HepG2 (cell line): Measurements from ENCODE around the gene PRM3. TPM values are rescaled to one million over a fixed set of nuclear protein-coding genes. Genes with fewer than 3 reads are reported as not detected.

Experiments
- ATAC-seq: fragments of 200-7000 bp; cut with Tn5 transposase; 3 replicates; pipeline ENCODE4 v1.9.1; 2020; ENCODE audit warnings: mild to moderate bottlenecking, moderate library complexity
- BruUV-seq: library from RNA; stranded (reverse); fragments of 400-500 nt; replicated peaks from 2 replicates; lab custom pipeline; 2021; lab: Mats Ljungman, UMichigan
- CTCF ChIA-PET: fragments of 300-600 bp; formaldehyde crosslinking; extraction: SDS; loops from one replicate; lab custom pipeline; 2021; ENCODE audit warnings: low total read pairs, inconsistent platforms, low intra/inter-chr PET ratio; lab: Yijun Ruan, JAX
- POLR2A ChIA-PET: fragments of 350-600 bp; sonication (Branson Sonifier 250); formaldehyde crosslinking; loops from one replicate; lab custom pipeline; 2020; ENCODE audit warnings: antibody characterized with exemption, inconsistent platforms; lab: Yijun Ruan, JAX
- DNase-seq: peaks from one replicate; pipeline ENCODE4 v3.0.0-alpha.2; 2015; ENCODE audit warnings: low spot score
- FAIRE-seq: peaks from 3 replicates; lab custom pipeline; 2011; peaks lifted over from hg19 to GRCh38; lab: Jason Lieb, UNC
- H2AFZ ChIP-seq: one replicate; pipeline ENCODE4 v1.6.1; 2011; ENCODE audit warnings: low read length, inconsistent platforms
- H3K27ac ChIP-seq: fragments of 300-600 bp; 3 replicates; pipeline ENCODE4 v1.8.0; 2011; ENCODE audit warnings: mixed run types, mild to moderate bottlenecking, mixed read lengths, low read length, inconsistent platforms; ENCODE audit not compliant: insufficient read depth; ENCODE audit errors: extremely low read length
- H3K27me3 ChIP-seq, 2 experiments: fragments of 200-600 bp in 1 of 2; 2 replicates in 1 of 2; 3 replicates in 1 of 2; pipeline versions ENCODE4 v1.6.0 to v1.8.0; 2011; ENCODE audit warnings: low read length in 2 of 2, mild to moderate bottlenecking in 2 of 2, moderate library complexity in 2 of 2, inconsistent platforms in 1 of 2; ENCODE audit not compliant: insufficient read depth in 2 of 2, control insufficient read depth in 1 of 2
- H3K36me3 ChIP-seq, 2 experiments: fragments of 200-600 bp in 1 of 2; replicated peaks in 1 of 2; 2 replicates in 1 of 2; 3 replicates in 1 of 2; pipeline versions ENCODE4 v1.5.1 to v1.8.0; 2011; ENCODE audit warnings: low read length in 2 of 2, inconsistent platforms in 1 of 2; ENCODE audit not compliant: insufficient read depth in 2 of 2, control insufficient read depth in 1 of 2
- H3K4me1 ChIP-seq: 2 replicates; pipeline ENCODE4 v1.5.1; 2012; ENCODE audit warnings: low read length, inconsistent platforms; ENCODE audit not compliant: insufficient read depth
- H3K4me2 ChIP-seq: 2 replicates; pipeline ENCODE4 v1.6.0; 2011; ENCODE audit warnings: low read depth, low read length, inconsistent platforms
- H3K4me3 ChIP-seq, 3 experiments: fragments of 200-600 bp in 1 of 3; sonication (generic), shearing (Covaris generic) in 1 of 3; replicated peaks in 1 of 3; 2 replicates each; pipeline ENCODE4 v1.5.1; 2011 to 2016; ENCODE audit warnings: low read length in 3 of 3, inconsistent platforms in 2 of 3, low read depth in 2 of 3, mild to moderate bottlenecking in 2 of 3, control low read depth in 1 of 3, mixed read lengths in 1 of 3; ENCODE audit not compliant: insufficient read depth in 1 of 3
- H3K79me2 ChIP-seq: one replicate; pipeline ENCODE4 v1.6.1; 2011; ENCODE audit warnings: low read length, inconsistent platforms; ENCODE audit not compliant: insufficient read depth
- H3K9ac ChIP-seq: 2 replicates; pipeline ENCODE4 v1.6.0; 2011; ENCODE audit warnings: mild to moderate bottlenecking, low read depth, low read length, inconsistent platforms; ENCODE audit not compliant: insufficient read depth
- H3K9me3 ChIP-seq: 2 replicates; pipeline ENCODE4 v1.5.1; 2012; ENCODE audit warnings: mild to moderate bottlenecking, low read length
- H4K20me1 ChIP-seq: 2 replicates; pipeline ENCODE4 v1.6.0; 2011; ENCODE audit warnings: inconsistent platforms, mild to moderate bottlenecking, low read length, moderate library complexity; ENCODE audit not compliant: insufficient read depth
- FOXC1 ChIP-seq: sonication (generic); formaldehyde crosslinking; IDR thresholded peaks from 2 replicates; pipeline ENCODE4 v1.8.0; 2022; ENCODE audit warnings: mild to moderate bottlenecking, missing genetic modification reagents, borderline replicate concordance
- KDM2A ChIP-seq: sonication (generic); formaldehyde crosslinking; IDR thresholded peaks from 2 replicates; pipeline ENCODE4 v1.4.0; 2020; ENCODE audit warnings: low read depth, missing genetic modification reagents, borderline replicate concordance
- MIER2 ChIP-seq: IDR thresholded peaks from 2 replicates; pipeline ENCODE4 v1.6.1; 2016; ENCODE audit warnings: missing biosample characterization, missing genetic modification reagents
- ZNF329 ChIP-seq: sonication (generic); formaldehyde crosslinking; IDR thresholded peaks from 2 replicates; pipeline ENCODE4 v1.9.0; 2021; ENCODE audit warnings: low read depth, mild to moderate bottlenecking, missing genetic modification reagents
- ZNF382 ChIP-seq: sonication (generic); formaldehyde crosslinking; IDR thresholded peaks from 2 replicates; pipeline ENCODE4 v1.5.0; 2020; ENCODE audit warnings: missing genetic modification reagents, mild to moderate bottlenecking, borderline replicate concordance
- ZNF768 ChIP-seq: sonication (generic); formaldehyde crosslinking; IDR thresholded peaks from 2 replicates; pipeline ENCODE4 v1.4.0; 2020; ENCODE audit warnings: missing genetic modification reagents
- WGBS: methylation state at CpG from one replicate; pipeline ENCODE4 v1.1.6; 2017; ENCODE audit warnings: low lambda C conversion rate; 5-methylcytosine and 5-hydroxymethylcytosine counted together
- in situ Hi-C: cut with HindIII; loops from 2 replicates; pipeline ENCODE4 v1.10.0; 2017; ENCODE audit warnings: low pct_unique_long_range_greater_than_20kb; ENCODE audit not compliant: extremely low pct_ligation_motif_present
- intact Hi-C: fragments of 100-400 bp; cut with micrococcal nuclease; formaldehyde crosslinking; loops from one replicate; pipeline ENCODE4 v1.10.0; 2022; ENCODE audit not compliant: unreplicated experiment
- polyA plus RNA-seq, 8 experiments: library from polyadenylated mRNA; depleted of rRNA in 3 of 8; stranded (reverse) in 7 of 8; unstranded in 1 of 8; fragments of >200 nt; fragmentation: Illumina TruSeq in 4 of 8; extraction: Trizol in 4 of 8; gene quantifications; 2 replicates each; pipeline versions ENCODE4 v1.2.1 to v1.2.3, GENCODE V29; 2011 to 2016; ENCODE audit warnings: low read depth in 4 of 8, missing spikeins in 1 of 8, mixed read lengths in 1 of 8; ENCODE audit not compliant: insufficient read depth in 1 of 8
- total RNA-seq, 5 experiments: library from RNA; depleted of rRNA; stranded (reverse); fragments of >200 nt; fragmentation: Illumina TruSeq; extraction: Trizol; gene quantifications; 2 replicates each; pipeline ENCODE4 v1.2.3, GENCODE V29; 2016; ENCODE audit warnings: low read depth in 1 of 5
- TF ChIP-seq, protein P1 (sequence below): sonication (generic); formaldehyde crosslinking; IDR thresholded peaks from 2 replicates; pipeline ENCODE4 v1.5.0; 2020; ENCODE audit warnings: missing genetic modification reagents, mild to moderate bottlenecking, borderline replicate concordance
- TF ChIP-seq, protein P2 (sequence below), 2 experiments: fragments of 450-650 bp in 1 of 2; sonication (generic) in 1 of 2; formaldehyde crosslinking in 1 of 2; IDR thresholded peaks; 2 replicates each; pipeline versions ENCODE4 v1.6.1 to v1.8.0; 2016 to 2022; ENCODE audit warnings: antibody characterized with exemption in 1 of 2, mild to moderate bottlenecking in 1 of 2, missing genetic modification reagents in 1 of 2
- TF ChIP-seq, protein P3 (sequence below): sonication (generic); formaldehyde crosslinking; IDR thresholded peaks from 2 replicates; pipeline ENCODE4 v1.4.0; 2020; ENCODE audit warnings: missing genetic modification reagents

Gene PRM3
- total and polyA plus RNA-seq, 2 of the 13 experiments (the other 11 are each of a cell fraction or from before 2014, with no cell fraction given), result not detected

DNA sequence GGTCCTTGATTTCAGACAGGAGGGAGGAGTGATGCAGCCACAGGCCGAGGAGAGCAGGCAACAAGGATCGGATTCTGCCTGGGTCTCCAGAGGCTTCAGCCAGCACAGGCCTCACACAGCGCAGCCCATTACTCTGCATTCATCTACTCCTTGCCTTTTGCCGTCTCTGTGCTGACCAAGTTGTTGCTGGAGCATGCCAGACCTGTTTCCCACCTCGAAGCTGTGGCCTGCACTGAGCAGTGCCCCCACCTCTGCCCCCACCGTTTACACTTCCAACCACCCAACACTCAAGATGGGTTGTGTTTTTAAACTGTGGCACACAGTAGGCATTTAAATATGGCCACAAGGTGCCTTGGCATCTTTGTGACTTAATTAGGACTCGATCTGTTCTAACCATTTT lies 1.5 kb upstream of the PRM3 start:
- DNase-seq (no peak), ATAC-seq (no peak), FAIRE-seq (no peak)
- Histone ChIP-seq H3K4me3 (no peak overlapping the region), H4K20me1 (no peaks in the 10 kb centered on the region), H3K9me3 (no peaks in the 10 kb centered on the region), H3K9ac (no peak overlapping the region), H3K4me2 (no peak overlapping the region), H3K27ac (peak overlapping the region; percentile 81), H3K27me3 (no peaks in the 10 kb centered on the region), H3K79me2 (no peaks in the 10 kb centered on the region), H3K36me3 (no peaks in the 10 kb centered on the region), H3K4me1 (peaks cover 98% of the 10 kb centered on the region), H2AFZ (no peak overlapping the region)
- ChIA-PET CTCF (no interaction called here), POLR2A (interaction anchor here (1.7 to 14.0 kb wide), 5 partner anchors 18 to 96 kb away, joined by 12 to 351 read pairs (median 21); partner anchors contain the start of gene SOCS1)
- intact Hi-C loops (no loop called here), in situ Hi-C loops (no loop called here)
- WGBS, result 97% methylated on average over 7 of the region's 7 CpGs
- no TSS peak for BruUV-seq
- TF ChIP-seq, protein P1, sequence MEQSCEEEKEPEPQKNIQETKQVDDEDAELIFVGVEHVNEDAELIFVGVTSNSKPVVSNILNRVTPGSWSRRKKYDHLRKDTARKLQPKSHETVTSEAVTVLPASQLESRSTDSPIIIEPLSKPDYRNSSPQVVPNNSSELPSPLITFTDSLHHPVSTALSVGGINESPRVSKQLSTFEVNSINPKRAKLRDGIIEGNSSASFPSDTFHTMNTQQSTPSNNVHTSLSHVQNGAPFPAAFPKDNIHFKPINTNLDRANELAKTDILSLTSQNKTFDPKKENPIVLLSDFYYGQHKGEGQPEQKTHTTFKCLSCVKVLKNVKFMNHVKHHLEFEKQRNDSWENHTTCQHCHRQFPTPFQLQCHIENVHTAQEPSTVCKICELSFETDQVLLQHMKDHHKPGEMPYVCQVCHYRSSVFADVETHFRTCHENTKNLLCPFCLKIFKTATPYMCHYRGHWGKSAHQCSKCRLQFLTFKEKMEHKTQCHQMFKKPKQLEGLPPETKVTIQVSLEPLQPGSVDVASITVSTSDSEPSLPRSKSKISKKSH (CRISPR knock-in tag), result peak; percentile 86; the same call in 1 of the 2 replicates
- TF ChIP-seq ZNF382, result no peak
- TF ChIP-seq KDM2A (CRISPR knock-in tag), result 0 out of 2 replicates have a peak, but pooled peaks have one; percentile 1
- TF ChIP-seq, protein P2, sequence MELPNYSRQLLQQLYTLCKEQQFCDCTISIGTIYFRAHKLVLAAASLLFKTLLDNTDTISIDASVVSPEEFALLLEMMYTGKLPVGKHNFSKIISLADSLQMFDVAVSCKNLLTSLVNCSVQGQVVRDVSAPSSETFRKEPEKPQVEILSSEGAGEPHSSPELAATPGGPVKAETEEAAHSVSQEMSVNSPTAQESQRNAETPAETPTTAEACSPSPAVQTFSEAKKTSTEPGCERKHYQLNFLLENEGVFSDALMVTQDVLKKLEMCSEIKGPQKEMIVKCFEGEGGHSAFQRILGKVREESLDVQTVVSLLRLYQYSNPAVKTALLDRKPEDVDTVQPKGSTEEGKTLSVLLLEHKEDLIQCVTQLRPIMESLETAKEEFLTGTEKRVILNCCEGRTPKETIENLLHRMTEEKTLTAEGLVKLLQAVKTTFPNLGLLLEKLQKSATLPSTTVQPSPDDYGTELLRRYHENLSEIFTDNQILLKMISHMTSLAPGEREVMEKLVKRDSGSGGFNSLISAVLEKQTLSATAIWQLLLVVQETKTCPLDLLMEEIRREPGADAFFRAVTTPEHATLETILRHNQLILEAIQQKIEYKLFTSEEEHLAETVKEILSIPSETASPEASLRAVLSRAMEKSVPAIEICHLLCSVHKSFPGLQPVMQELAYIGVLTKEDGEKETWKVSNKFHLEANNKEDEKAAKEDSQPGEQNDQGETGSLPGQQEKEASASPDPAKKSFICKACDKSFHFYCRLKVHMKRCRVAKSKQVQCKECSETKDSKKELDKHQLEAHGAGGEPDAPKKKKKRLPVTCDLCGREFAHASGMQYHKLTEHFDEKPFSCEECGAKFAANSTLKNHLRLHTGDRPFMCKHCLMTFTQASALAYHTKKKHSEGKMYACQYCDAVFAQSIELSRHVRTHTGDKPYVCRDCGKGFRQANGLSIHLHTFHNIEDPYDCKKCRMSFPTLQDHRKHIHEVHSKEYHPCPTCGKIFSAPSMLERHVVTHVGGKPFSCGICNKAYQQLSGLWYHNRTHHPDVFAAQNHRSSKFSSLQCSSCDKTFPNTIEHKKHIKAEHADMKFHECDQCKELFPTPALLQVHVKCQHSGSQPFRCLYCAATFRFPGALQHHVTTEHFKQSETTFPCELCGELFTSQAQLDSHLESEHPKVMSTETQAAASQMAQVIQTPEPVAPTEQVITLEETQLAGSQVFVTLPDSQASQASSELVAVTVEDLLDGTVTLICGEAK (IDR thresholded peaks at IDR 0.05), result no peak
- TF ChIP-seq, protein P2 (CRISPR knock-in tag; IDR thresholded peaks at IDR 0.05), result peak; percentile 19; the same call in 1 of the 2 replicates
- no peak for TF ChIP-seq MIER2 (CRISPR knock-in tag)
- peak; percentile 99 for TF ChIP-seq ZNF329 (CRISPR knock-in tag)
- 0 out of 2 replicates have a peak, but pooled peaks have one; percentile 40 for TF ChIP-seq FOXC1 (CRISPR knock-in tag)
- TF ChIP-seq, protein P3, sequence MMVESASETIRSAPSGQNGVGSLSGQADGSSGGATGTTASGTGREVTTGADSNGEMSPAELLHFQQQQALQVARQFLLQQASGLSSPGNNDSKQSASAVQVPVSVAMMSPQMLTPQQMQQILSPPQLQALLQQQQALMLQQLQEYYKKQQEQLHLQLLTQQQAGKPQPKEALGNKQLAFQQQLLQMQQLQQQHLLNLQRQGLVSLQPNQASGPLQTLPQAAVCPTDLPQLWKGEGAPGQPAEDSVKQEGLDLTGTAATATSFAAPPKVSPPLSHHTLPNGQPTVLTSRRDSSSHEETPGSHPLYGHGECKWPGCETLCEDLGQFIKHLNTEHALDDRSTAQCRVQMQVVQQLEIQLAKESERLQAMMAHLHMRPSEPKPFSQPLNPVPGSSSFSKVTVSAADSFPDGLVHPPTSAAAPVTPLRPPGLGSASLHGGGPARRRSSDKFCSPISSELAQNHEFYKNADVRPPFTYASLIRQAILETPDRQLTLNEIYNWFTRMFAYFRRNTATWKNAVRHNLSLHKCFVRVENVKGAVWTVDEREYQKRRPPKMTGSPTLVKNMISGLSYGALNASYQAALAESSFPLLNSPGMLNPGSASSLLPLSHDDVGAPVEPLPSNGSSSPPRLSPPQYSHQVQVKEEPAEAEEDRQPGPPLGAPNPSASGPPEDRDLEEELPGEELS (CRISPR knock-in tag), result no peak
- TF ChIP-seq ZNF768 (CRISPR knock-in tag), result peak; percentile 53; the same call in 1 of the 2 replicates
